Adrenal gland (tissue), 12 donors: ENCODE results near the gene KDM4D. TPM values are rescaled to one million over a fixed set of nuclear protein-coding genes. Genes with fewer than 3 reads are reported as not detected.
"Not testable (repeated sequence)": the region's sequence is repeated elsewhere in the genome, so short reads cannot be mapped to it uniquely, and the experiment has no call there.

Source experiments
- DNase-seq, 7 donors: peaks; one replicate each; pipeline ENCODE4 v3.0.0-alpha.2; 2019 to 2020
- H3K27ac ChIP-seq, 5 donors: fragments of 200-600 bp; sonication (generic) in 4 of 5; 1 replicate in 3 of 5; 2 replicates in 2 of 5; pipeline versions ENCODE4 v1.5.1 to v1.8.0; 2016 to 2020; ENCODE audit warnings: mild to moderate bottlenecking in 1 of 5
- H3K27me3 ChIP-seq: fragments of 200-600 bp; 2 replicates; pipeline ENCODE4 v1.8.0; 2021
- H3K36me3 ChIP-seq, 2 donors: fragments of 200-600 bp; replicated peaks in 1 of 2; 1 replicate in 1 of 2; 2 replicates in 1 of 2; pipeline versions ENCODE4 v1.5.1 to v1.8.0; 2018 to 2022
- H3K4me1 ChIP-seq, 2 donors: fragments of 200-600 bp; replicated peaks in 1 of 2; 1 replicate in 1 of 2; 2 replicates in 1 of 2; pipeline versions ENCODE4 v1.5.1 to v1.8.0; 2018 to 2021
- H3K4me3 ChIP-seq, 4 donors: fragments of 200-600 bp; sonication (generic) in 3 of 4; one replicate each; pipeline ENCODE4 v1.5.1; 2016 to 2018
- H3K9me3 ChIP-seq, 3 donors: fragments of 200-600 bp; sonication (generic) in 1 of 3; replicated peaks in 1 of 3; 1 replicate in 2 of 3; 2 replicates in 1 of 3; pipeline versions ENCODE4 v1.5.1 to v1.8.0; 2016 to 2021
- POLR2A ChIP-seq, 2 donors: fragments of 450-650 bp; IDR thresholded peaks; one replicate each; pipeline ENCODE4 v1.6.1; 2017; ENCODE audit warnings: antibody characterized with exemption in 2 of 2, mild to moderate bottlenecking in 2 of 2, moderate library complexity in 1 of 2
- WGBS, 4 donors: extraction: QIAGEN DNeasy Blood & Tissue Kit in 2 of 4; methylation state at CpG; one replicate each; pipeline versions ENCODE4 v1.1.5 to v1.1.7; 2013 to 2017; 5-methylcytosine and 5-hydroxymethylcytosine counted together
- intact Hi-C, 2 donors: fragments of 100-400 bp; cut with DNase I; formaldehyde crosslinking; loops; one replicate each; pipeline versions ENCODE4 v1.14.1 to v1.15.0; 2022 to 2023
- polyA plus RNA-seq, 3 donors: library from polyadenylated mRNA; stranded (reverse); fragments of 200-250 nt in 2 of 3; fragments of 350-450 nt in 1 of 3; fragmentation: Illumina TruSeq in 1 of 3; extraction: RNeasy Lipid Tissue Mini Kit (QIAGEN cat#74804) in 1 of 3; gene quantifications; one replicate each; pipeline ENCODE4 v1.2.3, GENCODE V29; 2013 to 2014
- total RNA-seq, 9 donors: library from RNA; depleted of rRNA in 4 of 9; stranded (reverse); fragments of >200 nt in 4 of 9; fragments of 120-200 nt in 1 of 9; fragmentation: NEBNext Ultra II Directional in 1 of 9; extraction: Animal tissue kit (Norgen Biotek cat#: 25700) in 1 of 9; gene quantifications; one replicate each; pipeline versions ENCODE4 v1.1.0 to v1.2.4, GENCODE V29; 2013 to 2023
- TF ChIP-seq, protein P1 (sequence below), 6 experiments: fragments of 450-650 bp in 4 of 6; fragments of 200-600 bp in 2 of 6; sonication (generic) in 1 of 6; IDR thresholded peaks; 1 replicate in 5 of 6; 2 replicates in 1 of 6; pipeline versions ENCODE4 v1.5.1 to v1.8.0; 2016 to 2021; ENCODE audit warnings: antibody characterized with exemption in 6 of 6, mild to moderate bottlenecking in 2 of 6, moderate library complexity in 1 of 6
- donor health status: healthy with polysubstance abuse.
- donor health status: Bipolar disorder and iron deficiency.
- donor health status: DM: yes; HTN: yes; CAD: no.
- donor health status: DM: no; HTN: no; CAD: no.
- donor health status: DM: no; HTN: no; CAD: no.
- donor health status: DM: yes; HTN: yes; CAD: no.

The KDM4D gene
- total and polyA plus RNA-seq, 12 donors: 0.40 to 2.4 (median 1.2) TPM

DNA sequence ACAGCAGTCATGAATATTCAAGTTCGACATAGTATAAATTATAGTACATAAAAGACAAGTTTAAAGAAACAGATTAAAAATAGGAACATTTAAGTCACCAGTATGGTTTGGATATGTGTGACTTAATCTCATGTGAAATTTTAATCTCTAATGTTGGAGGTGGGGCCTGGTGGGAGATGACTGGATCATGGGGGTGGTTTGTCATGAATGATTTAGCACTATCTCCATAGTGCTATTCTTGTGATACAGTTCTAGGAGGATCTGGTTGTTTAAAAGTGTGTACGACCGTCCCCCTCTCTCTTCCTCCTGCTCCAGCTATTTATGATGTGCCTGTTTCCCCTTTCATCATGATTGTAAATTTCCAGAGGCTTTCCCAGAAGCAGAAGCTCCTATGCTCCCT, 54.8 kb downstream of the KDM4D start:
- no peak for DNase-seq
- Histone ChIP-seq H3K27ac (no peak overlapping the region), H3K27me3 (no peaks in the 10 kb centered on the region), H3K9me3 (no peaks in the 10 kb centered on the region), H3K4me1 (no peaks in the 10 kb centered on the region), H3K36me3 (no peaks in the 10 kb centered on the region), H3K4me3 (no peak overlapping the region)
- TF ChIP-seq POLR2A (IDR thresholded peaks at IDR 0.05): no peak
- TF ChIP-seq, protein P1, sequence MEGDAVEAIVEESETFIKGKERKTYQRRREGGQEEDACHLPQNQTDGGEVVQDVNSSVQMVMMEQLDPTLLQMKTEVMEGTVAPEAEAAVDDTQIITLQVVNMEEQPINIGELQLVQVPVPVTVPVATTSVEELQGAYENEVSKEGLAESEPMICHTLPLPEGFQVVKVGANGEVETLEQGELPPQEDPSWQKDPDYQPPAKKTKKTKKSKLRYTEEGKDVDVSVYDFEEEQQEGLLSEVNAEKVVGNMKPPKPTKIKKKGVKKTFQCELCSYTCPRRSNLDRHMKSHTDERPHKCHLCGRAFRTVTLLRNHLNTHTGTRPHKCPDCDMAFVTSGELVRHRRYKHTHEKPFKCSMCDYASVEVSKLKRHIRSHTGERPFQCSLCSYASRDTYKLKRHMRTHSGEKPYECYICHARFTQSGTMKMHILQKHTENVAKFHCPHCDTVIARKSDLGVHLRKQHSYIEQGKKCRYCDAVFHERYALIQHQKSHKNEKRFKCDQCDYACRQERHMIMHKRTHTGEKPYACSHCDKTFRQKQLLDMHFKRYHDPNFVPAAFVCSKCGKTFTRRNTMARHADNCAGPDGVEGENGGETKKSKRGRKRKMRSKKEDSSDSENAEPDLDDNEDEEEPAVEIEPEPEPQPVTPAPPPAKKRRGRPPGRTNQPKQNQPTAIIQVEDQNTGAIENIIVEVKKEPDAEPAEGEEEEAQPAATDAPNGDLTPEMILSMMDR (IDR thresholded peaks at IDR 0.05): no peak
- intact Hi-C loops: no loop called here
- 79 to 93% (median 82%) methylated on average over 3 of the region's 3 CpGs for WGBS, 4 donors

DNA sequence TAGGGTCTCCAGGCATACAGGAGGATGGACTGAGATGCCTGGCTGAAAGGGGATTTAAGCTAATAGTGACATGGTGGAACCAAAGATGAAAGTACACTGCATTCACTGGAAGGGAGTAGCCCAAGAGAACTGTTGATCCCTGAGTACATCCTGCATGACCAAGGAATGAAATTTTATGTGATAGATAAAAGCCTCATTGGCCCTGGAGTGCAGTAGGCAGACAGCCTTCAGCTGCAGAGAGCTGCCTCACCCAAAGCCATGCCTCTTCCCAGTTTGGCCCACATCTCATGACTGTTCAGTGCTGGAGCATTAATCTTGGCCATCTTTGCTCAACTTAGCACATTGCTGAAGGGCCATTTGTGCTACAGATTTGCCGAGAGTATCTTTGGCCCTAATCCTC, 59.5 kb downstream of the KDM4D start:
- 81 to 92% (median 87%) methylated on average over 1 of the region's 1 CpG for WGBS, 4 donors
- TF ChIP-seq POLR2A (IDR thresholded peaks at IDR 0.05): no peak
- TF ChIP-seq, protein P1 (IDR thresholded peaks at IDR 0.05): no peak
- Histone ChIP-seq H3K4me1 (no peaks in the 10 kb centered on the region), H3K27ac (no peak overlapping the region), H3K9me3 (no peaks in the 10 kb centered on the region), H3K27me3 (peaks cover 17% of the 10 kb centered on the region), H3K36me3 (no peaks in the 10 kb centered on the region), H3K4me3 (no peak overlapping the region)
- intact Hi-C loops: no loop called here
- DNase-seq: no peak

DNA sequence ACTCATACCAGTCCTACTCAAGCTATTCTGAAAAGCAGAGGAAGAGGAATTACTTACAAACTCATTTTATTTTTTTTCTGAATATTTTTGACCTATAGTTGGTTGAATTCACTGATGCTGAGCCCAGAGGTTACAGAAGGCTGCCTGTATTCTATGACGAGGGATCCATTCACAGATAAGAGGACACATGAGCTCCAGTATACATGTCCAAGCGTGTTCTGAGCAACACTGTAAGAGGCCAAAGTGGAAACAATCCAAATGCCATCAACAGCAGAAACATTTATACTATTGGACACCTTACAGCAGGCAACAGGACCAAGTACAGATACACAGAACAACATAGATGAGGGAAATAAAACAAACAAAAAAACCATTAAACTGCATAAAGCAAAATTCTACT, 61.8 kb downstream of the KDM4D start:
- H3K9me3 ChIP-seq: no peaks in the 10 kb centered on the region
- H3K27me3 ChIP-seq: peaks cover 17% of the 10 kb centered on the region
- no peaks in the 10 kb centered on the region for H3K4me1 ChIP-seq
- no peak overlapping the region for H3K27ac ChIP-seq
- no peak overlapping the region for H3K4me3 ChIP-seq
- H3K36me3 ChIP-seq: no peaks in the 10 kb centered on the region
- DNase-seq: no peak
- intact Hi-C loops: no loop called here
- WGBS, 4 donors: 83 to 92% (median 89%) methylated on average over 2 of the region's 2 CpGs
- TF ChIP-seq, protein P1 (IDR thresholded peaks at IDR 0.05): no peak
- no peak for TF ChIP-seq POLR2A (IDR thresholded peaks at IDR 0.05)

DNA sequence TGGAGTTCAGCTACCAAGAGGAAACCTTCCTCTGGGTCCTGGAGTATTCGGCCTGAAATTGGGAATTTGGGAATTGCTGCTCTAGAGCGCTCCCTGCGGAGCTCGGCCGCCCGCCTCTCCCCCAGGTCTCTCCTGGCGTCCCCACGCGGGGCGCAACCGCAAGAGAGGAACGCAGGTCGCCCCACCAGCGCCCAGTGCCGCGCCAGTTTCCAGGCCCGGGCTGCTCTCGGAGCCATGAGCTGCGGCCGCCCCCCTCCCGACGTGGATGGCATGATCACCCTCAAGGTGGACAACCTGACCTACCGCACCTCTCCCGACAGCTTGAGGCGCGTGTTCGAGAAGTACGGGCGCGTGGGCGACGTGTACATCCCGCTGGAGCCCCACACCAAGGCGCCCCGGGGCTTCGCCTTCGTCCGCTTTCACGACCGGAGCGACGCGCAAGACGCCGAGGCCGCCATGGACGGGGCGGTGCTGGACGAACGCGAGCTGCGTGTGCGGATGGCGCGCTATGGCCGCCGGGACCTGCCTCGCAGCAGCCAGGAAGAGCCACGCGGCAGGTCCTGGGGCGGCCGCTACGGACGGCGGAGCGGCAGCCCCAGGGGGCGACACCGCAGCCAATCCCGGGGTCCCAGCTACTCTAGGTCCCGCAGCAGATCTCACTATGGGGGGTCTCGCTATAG, 64.0 kb downstream of the KDM4D start:
- H3K4me3 ChIP-seq: peak overlapping the region in 1 of 4 donors; percentile 36
- H3K9me3 ChIP-seq, H3K4me1 ChIP-seq, intact Hi-C loops, H3K36me3 ChIP-seq, H3K27ac ChIP-seq: not testable (repeated sequence)
- H3K27me3 ChIP-seq: peaks cover 17% of the 10 kb centered on the region
- DNase-seq: peak in 1 of 7 donors; percentile 26
- WGBS, 4 donors: 16 to 28% (median 24%) methylated on average over 22 to 71 of the region's 71 CpGs

DNA sequence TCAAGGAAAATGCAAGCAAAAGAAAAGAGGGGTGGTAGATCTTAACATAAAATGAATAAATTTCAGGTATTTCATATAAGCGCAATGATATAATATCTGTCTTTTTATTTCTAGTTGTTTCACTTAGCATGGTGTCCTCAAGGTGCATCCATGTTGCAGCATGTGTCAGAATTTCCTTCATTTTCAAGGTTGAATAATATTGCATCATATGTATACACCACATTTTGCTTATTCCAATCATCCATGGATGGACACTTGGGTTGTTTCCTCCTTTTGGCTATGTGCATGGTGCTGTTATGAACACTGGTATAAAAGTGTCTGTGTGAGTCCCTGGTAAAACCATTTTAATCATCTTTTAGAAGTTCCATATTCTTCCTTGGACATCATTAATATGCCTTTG, 68.7 kb downstream of the KDM4D start:
- Histone ChIP-seq H3K4me1 (no peaks in the 10 kb centered on the region), H3K4me3 (no peak overlapping the region), H3K27ac (no peak overlapping the region), H3K9me3 (no peaks in the 10 kb centered on the region), H3K36me3 (no peaks in the 10 kb centered on the region), H3K27me3 (peaks cover 7% of the 10 kb centered on the region)
- 90 to 97% (median 96%) methylated on average over 1 of the region's 1 CpG for WGBS, 4 donors
- intact Hi-C loops: no loop called here
- DNase-seq: no peak
- no peak for TF ChIP-seq POLR2A (IDR thresholded peaks at IDR 0.05)
- TF ChIP-seq, protein P1 (IDR thresholded peaks at IDR 0.05): no peak
